ENCODE results near the gene TNRC6C.

TNRC6C gene

GRCh38 chr17:78082988-78083387 is 124.5 kb downstream of the TNRC6C start:
- no peak for DNase-seq (ENCODE audit: low spot score)

GRCh38 chr17:78086740-78087139 is 128.2 kb downstream of the TNRC6C start:
- no peak for DNase-seq (ENCODE audit: low spot score)

- no peak for DNase-seq (ENCODE audit: low spot score)
These were observed 130.0 kb downstream of the TNRC6C start for GRCh38 chr17:78088529-78088928.

- DNase-seq (ENCODE audit: low spot score): no peak
These were observed 131.2 kb downstream of the TNRC6C start for GRCh38 chr17:78089576-78090281.

GRCh38 chr17:78092794-78093324 is 134.4 kb downstream of the TNRC6C start:
- DNase-seq (ENCODE audit: low spot score): no peak

- DNase-seq (ENCODE audit: low spot score): no peak
These were observed 136.5 kb downstream of the TNRC6C start for GRCh38 chr17:78095035-78095434.

GRCh38 chr17:78096093-78096492 is 137.6 kb downstream of the TNRC6C start:
- DNase-seq (ENCODE audit: low spot score): no peak

- DNase-seq (ENCODE audit: low spot score): no peak
These were observed 142.6 kb downstream of the TNRC6C start for GRCh38 chr17:78101112-78101511.

- no peak for DNase-seq (ENCODE audit: low spot score)
These were observed 143.0 kb downstream of the TNRC6C start for GRCh38 chr17:78101542-78101941.

- DNase-seq (ENCODE audit: low spot score): no peak
These were observed 144.8 kb downstream of the TNRC6C start for GRCh38 chr17:78103311-78103710.

GRCh38 chr17:78104540-78104941 is 146.0 kb downstream of the TNRC6C start:
- no peak for DNase-seq (ENCODE audit: low spot score)

- no peak for DNase-seq (ENCODE audit: low spot score)
These were observed 146.6 kb downstream of the TNRC6C start for GRCh38 chr17:78105101-78105500.

- no peak for DNase-seq (ENCODE audit: low spot score)
These were observed 147.0 kb downstream of the TNRC6C start for GRCh38 chr17:78105551-78105950.

GRCh38 chr17:78106211-78106610 is 147.7 kb downstream of the TNRC6C start:
- DNase-seq (ENCODE audit: low spot score): no peak

GRCh38 chr17:78107457-78107856 is 149.0 kb downstream of the TNRC6C start:
- no peak for DNase-seq (ENCODE audit: low spot score)

GRCh38 chr17:78107976-78108725 is 149.6 kb downstream of the TNRC6C start:
- no peak for DNase-seq (ENCODE audit: low spot score)

GRCh38 chr17:78108726-78109488 is 150.4 kb downstream of the TNRC6C start:
- peak; percentile 59 for DNase-seq (ENCODE audit: low spot score)

- no peak for DNase-seq (ENCODE audit: low spot score)
These were observed 150.9 kb downstream of the TNRC6C start for GRCh38 chr17:78109489-78109761.

GRCh38 chr17:78110363-78111015 is 152.0 kb downstream of the TNRC6C start:
- DNase-seq (ENCODE audit: low spot score): no peak

- DNase-seq (ENCODE audit: low spot score): no peak
These were observed 152.7 kb downstream of the TNRC6C start for GRCh38 chr17:78111016-78111726.

GRCh38 chr17:78111727-78112517 is 153.4 kb downstream of the TNRC6C start:
- DNase-seq (ENCODE audit: low spot score): no peak
